IPS DF 4.7 (cell line): ENCODE measurements around the gene REC114.
A peak's percentile ranks its signal among the peaks of the same experiment; 100 is the strongest.
"Not testable (repeated sequence)": the region's sequence is repeated elsewhere in the genome, so short reads cannot be mapped to it uniquely, and the experiment has no call there.

Experiments used
- DNase-seq: peaks from one replicate; pipeline ENCODE4 v3.0.0-alpha.2; 2013; ENCODE audit warnings: low spot score; ENCODE audit errors: extremely low read depth

The REC114 gene

DNA sequence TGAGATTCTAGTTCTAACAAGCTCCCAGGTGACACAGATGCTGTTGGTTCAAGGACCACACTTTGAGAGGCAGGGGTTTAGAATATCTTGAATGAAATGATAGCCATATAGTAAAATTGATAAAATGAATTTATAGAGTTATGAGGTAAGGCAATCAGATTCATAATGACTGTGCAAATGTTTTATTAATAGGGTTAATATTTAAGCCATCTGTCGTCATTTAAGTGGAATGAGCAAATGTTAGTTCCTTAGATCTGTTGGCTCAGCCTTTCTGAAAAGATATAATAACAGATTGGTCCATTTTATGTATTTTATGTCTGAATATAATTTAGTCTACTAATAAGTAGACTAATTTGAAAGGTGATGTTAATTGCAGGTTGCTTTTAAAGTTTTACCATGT is 12.9 kb downstream of the REC114 start:
- DNase-seq: no peak

- DNase-seq: no peak
Observed at GRCh38 chr15:73457334-73457733, 14.4 kb downstream of the REC114 start.

DNA sequence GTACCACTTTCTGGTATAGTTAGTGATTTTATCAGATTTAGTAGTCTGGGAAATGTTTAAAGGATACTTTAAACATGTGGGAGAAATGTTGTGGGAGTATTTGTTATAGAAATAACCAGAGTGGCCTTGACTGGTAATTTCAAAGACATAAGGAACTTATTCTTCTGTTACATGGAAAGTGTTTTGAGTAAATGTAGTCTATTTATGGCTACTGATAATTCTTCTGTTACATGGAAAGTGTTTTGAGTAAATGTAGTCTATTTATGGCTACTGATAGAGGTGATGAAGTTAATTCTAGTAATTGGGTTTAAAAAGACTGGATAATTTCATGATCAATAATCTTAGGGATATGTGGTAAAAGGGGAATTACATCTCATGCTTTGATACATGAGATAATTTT is 17.7 kb downstream of the REC114 start:
- no peak for DNase-seq

DNA sequence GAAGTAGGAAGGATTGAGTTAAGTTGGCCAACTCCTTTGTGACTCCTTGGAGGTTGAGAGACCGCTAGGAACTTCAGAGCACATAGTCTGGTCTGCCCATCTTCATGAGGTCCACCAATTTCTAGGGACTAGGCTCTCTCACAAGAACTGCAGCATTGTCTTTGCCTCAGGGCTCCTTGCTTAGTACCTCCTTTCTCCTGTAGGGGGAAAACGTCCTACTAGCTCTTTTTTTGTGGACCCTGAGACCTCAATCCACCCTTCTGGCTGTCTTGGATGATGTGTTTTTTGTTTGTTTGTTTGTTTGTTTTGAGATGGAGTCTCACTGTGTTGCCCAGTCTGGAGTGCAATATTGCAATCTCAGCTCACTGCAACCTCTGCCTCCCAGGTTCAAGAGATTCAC is 21.6 kb downstream of the REC114 start:
- peak; percentile 7 for DNase-seq

DNA sequence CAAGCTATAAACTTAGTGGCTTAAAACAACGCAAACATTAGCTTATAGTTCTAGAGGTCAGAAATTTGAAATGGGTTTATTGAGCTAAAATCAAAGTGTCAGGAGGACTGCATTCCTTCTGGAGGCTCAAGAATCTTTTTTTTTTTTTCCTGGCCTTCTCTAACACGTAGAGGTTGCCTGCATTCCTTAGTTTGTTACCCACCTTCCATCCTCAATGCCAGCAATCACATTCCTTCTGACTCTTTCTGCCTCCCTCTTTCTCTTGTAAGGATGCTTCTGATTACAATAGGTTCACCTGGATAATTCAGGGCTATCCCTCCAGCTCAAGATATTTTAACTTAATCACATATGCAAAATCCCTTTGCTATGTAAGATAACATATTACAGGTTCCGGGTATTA is 24.8 kb downstream of the REC114 start:
- no peak for DNase-seq

DNA sequence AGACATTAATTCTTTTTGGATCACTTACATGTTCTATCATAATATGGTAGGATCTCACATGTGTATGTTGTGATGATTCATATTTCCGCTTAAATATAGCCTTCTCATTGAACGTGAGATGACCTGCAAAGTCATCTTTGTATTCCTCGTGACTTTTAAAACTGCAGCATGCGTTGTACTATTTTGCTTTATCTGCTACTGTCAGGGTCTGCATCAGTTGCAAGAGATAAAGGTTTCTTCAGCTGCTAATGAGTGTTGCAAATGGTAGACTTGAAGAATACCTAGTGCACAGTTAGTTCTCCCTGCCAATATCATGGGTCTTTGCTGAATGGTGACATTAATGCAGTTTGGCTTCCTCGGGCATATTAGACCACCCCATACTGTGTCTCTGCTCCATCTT is 31.8 kb downstream of the REC114 start:
- no peak for DNase-seq

GRCh38 chr15:73476704-73477216 is 33.8 kb downstream of the REC114 start:
- DNase-seq: no peak

- DNase-seq: no peak
Observed at GRCh38 chr15:73480050-73480449, 37.1 kb downstream of the REC114 start.

- no peak for DNase-seq
Observed at GRCh38 chr15:73482166-73482565, 39.2 kb downstream of the REC114 start.

DNA sequence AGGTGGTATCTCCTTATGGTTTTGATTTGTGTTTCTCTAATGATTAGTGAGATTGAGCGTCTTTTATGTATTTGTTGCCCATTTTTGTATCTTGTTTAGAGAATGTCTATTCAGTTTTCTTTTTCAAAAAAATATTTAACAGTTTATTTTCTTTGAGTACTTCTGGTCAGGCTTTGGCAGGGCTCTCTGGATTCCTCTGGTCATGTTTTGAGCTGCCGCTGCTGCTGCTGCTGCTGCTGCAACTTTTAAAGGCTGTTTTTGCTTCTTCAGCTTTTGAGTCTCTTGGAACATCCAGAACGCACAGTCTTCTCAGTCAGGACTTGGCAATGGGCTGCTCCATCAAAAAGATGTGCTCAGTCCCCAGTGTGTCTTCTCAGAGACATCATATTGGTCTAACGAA is 40.1 kb downstream of the REC114 start:
- no peak for DNase-seq

- DNase-seq: no peak
Observed at GRCh38 chr15:73485372-73485771, 42.4 kb downstream of the REC114 start.

GRCh38 chr15:73485885-73486284 is 42.9 kb downstream of the REC114 start:
- DNase-seq: not testable (repeated sequence)

GRCh38 chr15:73488698-73489097 is 45.7 kb downstream of the REC114 start:
- no peak for DNase-seq

- DNase-seq: no peak
Observed at GRCh38 chr15:73493922-73494321, 51.0 kb downstream of the REC114 start.

DNA sequence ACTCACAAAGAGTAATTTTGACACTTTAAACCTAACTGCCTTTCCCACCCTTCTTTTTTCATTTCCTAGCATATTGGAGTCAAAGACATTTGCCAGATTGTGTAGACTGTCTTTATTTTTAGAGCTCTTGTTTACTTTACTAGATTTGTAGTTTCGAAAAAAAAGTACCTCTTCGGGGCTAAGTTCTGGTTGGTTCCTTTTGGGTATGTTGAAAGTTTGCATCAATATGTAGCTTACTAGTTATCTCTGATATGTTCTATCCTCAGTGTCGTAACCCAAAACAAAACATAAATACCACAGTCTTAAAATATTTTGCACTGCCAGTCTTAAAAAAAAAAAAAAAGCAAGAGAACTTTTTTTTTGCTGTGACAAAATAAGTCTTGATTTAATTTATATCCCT is 52.2 kb downstream of the REC114 start:
- no peak for DNase-seq

DNA sequence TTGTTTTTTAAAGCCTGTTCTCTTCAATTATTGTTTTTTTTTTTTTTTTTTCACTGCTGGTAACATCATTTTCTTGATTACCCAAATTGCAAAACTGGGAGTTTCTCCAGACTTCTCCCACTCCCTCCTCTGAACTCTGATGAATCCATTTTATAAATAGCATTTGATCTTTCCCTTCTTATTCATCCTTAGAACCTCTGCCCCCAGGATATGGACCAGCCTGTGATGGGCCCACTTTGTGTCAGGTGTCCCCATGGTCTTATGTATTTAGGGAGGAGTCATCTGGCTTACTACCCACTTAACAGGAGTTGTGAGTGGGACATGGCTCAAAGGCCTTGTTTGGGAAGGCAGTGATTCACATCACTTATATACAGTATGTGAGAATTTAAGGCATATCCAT is 57.7 kb downstream of the REC114 start:
- no peak for DNase-seq

DNA sequence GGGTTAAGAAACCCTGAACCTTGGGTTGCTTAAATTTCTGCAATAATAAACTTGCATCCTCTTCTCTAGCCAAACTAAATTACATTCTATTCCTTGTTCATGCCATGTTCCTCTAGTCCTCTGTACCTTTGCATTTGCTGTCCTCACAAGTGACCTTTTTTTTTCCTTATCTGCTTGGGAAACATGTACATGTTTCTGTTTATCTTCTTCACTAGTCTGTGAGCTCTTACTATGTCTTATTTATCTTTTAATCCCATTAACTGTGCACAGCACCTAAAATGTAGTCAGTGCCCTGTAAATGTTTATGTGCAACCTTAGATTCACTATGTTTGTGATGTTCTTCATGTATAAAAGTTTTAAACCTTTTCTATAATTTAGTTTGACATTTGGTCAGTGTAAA is 61.9 kb downstream of the REC114 start:
- no peak for DNase-seq

DNA sequence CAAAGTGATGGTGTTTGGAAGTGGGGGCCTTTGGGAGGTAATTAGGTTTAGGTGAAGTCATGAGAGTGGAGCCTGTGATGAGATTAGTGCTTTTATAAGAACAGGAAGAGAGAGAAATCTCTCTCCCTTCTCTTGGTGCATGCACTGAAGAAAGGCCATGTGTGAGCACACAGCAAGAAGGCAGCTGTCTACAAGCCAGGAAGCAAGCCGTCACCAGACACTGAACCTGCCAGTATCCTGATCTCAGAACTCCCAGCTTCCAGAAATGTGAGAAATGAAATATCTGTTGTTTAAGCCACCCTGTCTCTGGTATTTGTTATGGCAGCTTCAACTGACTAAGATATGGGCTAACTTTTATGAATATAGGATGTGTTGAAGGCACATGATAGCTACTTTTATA is 72.6 kb downstream of the REC114 start:
- no peak for DNase-seq

- no peak for DNase-seq
Observed at GRCh38 chr15:73517566-73517965, 74.6 kb downstream of the REC114 start.

DNA sequence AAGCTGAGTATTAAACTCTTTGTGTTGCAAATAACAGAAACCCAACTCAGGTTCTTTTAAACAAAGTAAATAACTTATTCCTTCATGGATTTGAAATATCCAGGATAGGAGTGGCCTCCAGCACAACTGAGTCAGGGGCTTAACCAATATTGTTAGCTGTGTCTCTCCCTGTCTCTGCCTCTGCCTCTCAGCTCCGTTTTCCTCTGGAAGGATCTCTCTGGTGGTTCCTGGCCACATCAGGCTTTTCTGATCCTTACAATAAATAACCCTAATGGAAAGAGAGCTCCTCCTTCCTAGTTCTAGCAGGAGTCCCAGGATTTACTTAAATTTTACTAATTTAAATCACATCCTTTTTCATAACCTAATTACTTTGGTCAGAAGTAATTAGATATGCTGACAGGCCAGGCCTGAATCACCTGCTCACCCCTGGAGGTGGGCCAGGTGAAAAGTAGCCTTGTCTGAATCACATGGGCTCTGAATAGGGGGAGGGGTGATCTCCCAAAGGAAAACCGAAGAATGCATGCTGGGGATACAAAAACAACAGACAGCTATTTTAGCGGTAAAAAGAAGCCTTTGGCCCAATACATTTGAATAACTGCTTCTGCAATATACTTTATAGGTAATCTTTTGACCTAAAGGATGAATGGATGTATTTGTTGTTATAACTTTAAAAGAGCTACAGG is 75.4 kb downstream of the REC114 start:
- peak; percentile 30 for DNase-seq

- no peak for DNase-seq
Observed at GRCh38 chr15:73518876-73519733, 76.1 kb downstream of the REC114 start.

DNA sequence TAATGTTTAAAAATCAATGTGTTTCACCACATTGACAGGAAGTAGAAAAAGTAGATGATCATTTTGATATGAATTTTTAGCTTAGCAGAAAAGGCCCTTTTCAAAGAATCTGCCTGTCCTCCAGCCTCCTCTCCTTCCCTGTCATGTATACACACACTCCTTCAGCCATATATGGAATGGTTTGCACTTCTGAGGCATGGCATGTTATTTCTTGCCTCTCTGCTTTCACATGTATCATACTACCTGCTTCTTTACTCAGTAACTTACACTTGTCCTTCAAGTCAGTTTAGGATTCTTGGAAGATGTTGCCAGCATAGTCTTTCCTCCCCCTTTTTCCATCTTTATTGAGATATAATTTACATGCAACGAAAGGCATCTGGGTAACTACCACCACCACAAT is 79.0 kb downstream of the REC114 start:
- no peak for DNase-seq

DNA sequence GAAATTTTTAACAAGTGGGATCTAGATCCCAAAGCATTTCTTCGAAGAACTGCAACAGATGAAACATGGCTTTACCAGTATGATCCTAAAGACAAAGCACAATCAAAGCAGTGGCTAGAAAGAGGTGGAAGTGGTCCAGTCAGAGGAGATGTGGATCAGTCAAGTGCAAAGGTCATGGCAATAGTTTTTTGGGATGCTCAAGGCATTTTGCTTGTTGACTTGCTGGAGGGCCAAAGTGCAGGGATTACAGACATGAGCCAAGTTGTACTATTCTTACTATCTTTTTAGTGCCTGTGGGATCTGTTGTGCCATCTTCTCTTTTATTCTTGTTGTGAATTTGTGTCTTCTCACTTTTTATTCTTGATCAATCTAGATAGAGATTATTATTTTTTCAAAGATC is 82.0 kb downstream of the REC114 start:
- no peak for DNase-seq
